HCT116 (cell line): ENCODE measurements around the gene TTC33.

ENCODE experiments used
- CTCF ChIP-seq, 3 experiments: fragments of 200-600 bp in 1 of 3; sonication (generic) in 1 of 3; IDR thresholded peaks in 2 of 3; conservative IDR thresholded peaks in 1 of 3; 2 replicates each; pipeline ENCODE4 v1.5.1; 2012 to 2017; ENCODE audit warnings: low read depth in 2 of 3, low read length in 2 of 3, antibody characterized with exemption in 1 of 3, borderline replicate concordance in 1 of 3, control low read depth in 1 of 3, mild to moderate bottlenecking in 1 of 3, mixed read lengths in 1 of 3, mixed run types in 1 of 3, moderate library complexity in 1 of 3; ENCODE audit not compliant: insufficient read depth in 1 of 3
- TF ChIP-seq, protein P1 (sequence below): IDR thresholded peaks from 2 replicates; pipeline ENCODE4 v1.6.1; 2012

DNA sequence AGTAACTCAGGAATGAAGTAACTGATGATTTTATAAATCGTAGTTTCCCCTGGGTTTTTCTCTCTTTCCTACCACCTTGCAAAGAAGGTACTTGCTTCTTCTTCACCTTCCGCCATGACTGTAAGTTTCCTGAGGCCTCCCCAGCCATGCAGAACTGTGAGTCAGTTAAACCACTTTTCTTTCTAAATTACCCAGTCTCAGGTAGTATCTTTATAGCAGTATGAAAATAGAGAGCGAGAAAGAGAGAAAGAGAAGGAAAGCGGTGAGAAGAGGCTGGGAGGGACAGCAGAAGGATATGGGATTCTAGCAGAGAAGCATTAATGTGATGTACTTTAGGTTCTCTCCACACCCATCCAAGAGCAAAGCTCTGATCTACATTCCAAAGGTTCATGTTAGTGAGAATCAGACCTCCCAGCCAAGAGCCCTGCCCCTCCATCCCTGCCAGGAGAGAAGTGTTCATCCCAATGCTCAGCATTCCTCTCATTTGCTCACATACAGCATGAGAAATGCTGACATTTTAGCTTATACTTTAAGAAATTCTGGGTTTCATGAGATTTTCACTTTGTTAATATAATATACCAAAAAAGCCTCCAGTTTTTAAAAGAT, 261.0 kb downstream of the TTC33 start:
- TF ChIP-seq, protein P1, sequence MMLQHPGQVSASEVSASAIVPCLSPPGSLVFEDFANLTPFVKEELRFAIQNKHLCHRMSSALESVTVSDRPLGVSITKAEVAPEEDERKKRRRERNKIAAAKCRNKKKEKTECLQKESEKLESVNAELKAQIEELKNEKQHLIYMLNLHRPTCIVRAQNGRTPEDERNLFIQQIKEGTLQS, result no peak
- TF ChIP-seq CTCF (IDR thresholded peaks at IDR 0.05 in 2 of 3, conservative IDR thresholded peaks at IDR 0.05 in 1 of 3; ENCODE audit: borderline replicate concordance in 1 of 3, insufficient read depth in 1 of 3, low read depth in 2 of 3, low read length in 2 of 3), result no peak
